HK-2 (cell line): ENCODE data around the gene ARNT2.
A peak's percentile ranks its signal among the peaks of the same experiment; 100 is the strongest.
"Not testable (repeated sequence)": the region's sequence is repeated elsewhere in the genome, so short reads cannot be mapped to it uniquely, and the experiment has no call there.

Source experiments
- DNase-seq: peaks from one replicate; pipeline ENCODE4 v3.0.0-alpha.2; 2018; ENCODE audit not compliant: unreplicated experiment

Gene ARNT2

GRCh38 chr15:80404057-80404760 is at the start of gene ARNT2:
TSS of gene ARNT2 (plus strand) at chr15:80404382. CDS start at chr15:80404516, 134 bp downstream.
- peak; percentile 21 for DNase-seq

- peak; percentile 1 for DNase-seq
Observed at GRCh38 chr15:80367094-80367493, 37.1 kb upstream of the ARNT2 start.

- DNase-seq = no peak
Observed at GRCh38 chr15:80367661-80368060, 36.5 kb upstream of the ARNT2 start.

- DNase-seq = no peak
Observed at GRCh38 chr15:80371924-80372323, 32.3 kb upstream of the ARNT2 start.

- no peak for DNase-seq
Observed at GRCh38 chr15:80374441-80374840, 29.7 kb upstream of the ARNT2 start.

GRCh38 chr15:80375968-80376891 is 28.0 kb upstream of the ARNT2 start:
- DNase-seq = no peak

- DNase-seq = no peak
Observed at GRCh38 chr15:80379693-80380092, 24.5 kb upstream of the ARNT2 start.

GRCh38 chr15:80380154-80380553 is 24.0 kb upstream of the ARNT2 start:
- DNase-seq = no peak

GRCh38 chr15:80382285-80382684 is 21.9 kb upstream of the ARNT2 start:
- DNase-seq = no peak

- DNase-seq = no peak
Observed at GRCh38 chr15:80384432-80384831, 19.8 kb upstream of the ARNT2 start.

GRCh38 chr15:80386151-80386550 is 18.0 kb upstream of the ARNT2 start:
- DNase-seq = no peak

- no peak for DNase-seq
Observed at GRCh38 chr15:80388326-80388725, 15.9 kb upstream of the ARNT2 start.

- no peak for DNase-seq
Observed at GRCh38 chr15:80389370-80389769, 14.8 kb upstream of the ARNT2 start.

GRCh38 chr15:80390942-80391341 is 13.2 kb upstream of the ARNT2 start:
- DNase-seq = not testable (repeated sequence)

GRCh38 chr15:80395616-80396015 is 8.6 kb upstream of the ARNT2 start:
- DNase-seq = no peak

GRCh38 chr15:80396096-80396495 is 8.1 kb upstream of the ARNT2 start:
- DNase-seq = no peak

GRCh38 chr15:80399508-80399907 is 4.7 kb upstream of the ARNT2 start:
- no peak for DNase-seq

GRCh38 chr15:80401456-80401855 is 2.7 kb upstream of the ARNT2 start:
- no peak for DNase-seq

- DNase-seq = no peak
Observed at GRCh38 chr15:80402339-80402738, 1.8 kb upstream of the ARNT2 start.

- no peak for DNase-seq
Observed at GRCh38 chr15:80403712-80404056, 498 bp upstream of the ARNT2 start.

- peak; percentile 6 for DNase-seq
Observed at GRCh38 chr15:80404761-80405553, 775 bp downstream of the ARNT2 start.

- no peak for DNase-seq
Observed at GRCh38 chr15:80405554-80405850, 1.3 kb downstream of the ARNT2 start.
